Muscle of leg (tissue), 16 donors: ENCODE data around the gene CUL1. TPM values are rescaled to one million over a fixed set of nuclear protein-coding genes. Genes with fewer than 3 reads are reported as not detected.
A peak's percentile ranks its signal among the peaks of the same experiment; 100 is the strongest.

ENCODE experiments used
- DNase-seq: peaks from one replicate; pipeline ENCODE4 v3.0.0; 2013
- H3K27ac ChIP-seq: one replicate; pipeline ENCODE4 v1.5.1; 2013; ENCODE audit warnings: mild to moderate bottlenecking, low read length, control low read depth
- H3K27me3 ChIP-seq: one replicate; pipeline ENCODE4 v1.6.1; 2013; ENCODE audit warnings: low read length; ENCODE audit not compliant: control insufficient read depth, insufficient read depth
- H3K36me3 ChIP-seq: one replicate; pipeline ENCODE4 v1.6.1; 2013; ENCODE audit warnings: low read length; ENCODE audit not compliant: control insufficient read depth, insufficient read depth
- H3K4me1 ChIP-seq: one replicate; pipeline ENCODE4 v1.6.1; 2013; ENCODE audit warnings: low read length; ENCODE audit not compliant: control insufficient read depth, insufficient read depth
- H3K4me3 ChIP-seq: one replicate; pipeline ENCODE4 v1.5.1; 2013; ENCODE audit warnings: low read length, control low read depth
- H3K9me3 ChIP-seq: replicated peaks from 2 replicates; pipeline ENCODE4 v1.6.1; 2013; ENCODE audit warnings: low read depth, low read length; ENCODE audit not compliant: control insufficient read depth
- WGBS: methylation state at CpG from one replicate; pipeline ENCODE4 v1.1.5; 2013; ENCODE audit warnings: missing lambda C conversion rate; ENCODE audit not compliant: insufficient coverage; 5-methylcytosine and 5-hydroxymethylcytosine counted together
- long read RNA-seq, 11 donors: transcript quantifications; one replicate each; lab custom pipeline, GENCODE V29; 2026
- polyA plus RNA-seq, 8 donors: library from polyadenylated mRNA; unstranded; fragments of 120-200 nt; gene quantifications; one replicate each; pipeline versions ENCODE4 v1.2.1 to v1.2.3, GENCODE V29; 2013; ENCODE audit warnings: inconsistent platforms in 1 of 8, low replicate concordance in 1 of 8; ENCODE audit not compliant: insufficient read length in 8 of 8, insufficient read depth in 1 of 8
- total RNA-seq: library from RNA; stranded (reverse); fragments of 120-200 nt; gene quantifications from one replicate; pipeline ENCODE4 v1.2.4, GENCODE V29; 2013

CUL1 gene
- 40.5 TPM for total RNA-seq
- polyA plus RNA-seq, result 10 to 100 TPM; 34.0 to 51.8 (median 47.8) TPM
- long read RNA-seq, donor 1, partial matches to known transcripts, result 0 of 5 reads
- long read RNA-seq, donor 1, other reads (novel, unspliced or antisense), result 0 of 5 reads
- long read RNA-seq, donor 2, partial matches to known transcripts, result 0 of 2 reads
- long read RNA-seq, donor 2, other reads (novel, unspliced or antisense), result 0 of 2 reads
- long read RNA-seq, donor 3, transcript CUL1-201 (22 exons, 3,064 nt), result major isoform, 9 of 11 reads
- long read RNA-seq, donor 3, partial matches to known transcripts, result 0 of 11 reads
- long read RNA-seq, donor 3, other reads (novel, unspliced or antisense), result 0 of 11 reads
- long read RNA-seq, donor 4, partial matches to known transcripts, result 0 of 3 reads
- long read RNA-seq, donor 4, other reads (novel, unspliced or antisense), result 0 of 3 reads
- long read RNA-seq, donor 5, transcript CUL1-201 (22 exons, 3,064 nt), result major isoform, 21 of 39 reads
- long read RNA-seq, donor 5, partial matches to known transcripts, result 15 of 39 reads
- long read RNA-seq, donor 5, other reads (novel, unspliced or antisense), result 0 of 39 reads
- long read RNA-seq, donor 6, transcript CUL1-201 (22 exons, 3,064 nt), result major isoform, 17 of 25 reads
- long read RNA-seq, donor 6, partial matches to known transcripts, result 6 of 25 reads
- long read RNA-seq, donor 6, other reads (novel, unspliced or antisense), result 0 of 25 reads
- long read RNA-seq, donor 7, transcript CUL1-201 (22 exons, 3,064 nt), result major isoform, 10 of 11 reads
- long read RNA-seq, donor 7, partial matches to known transcripts, result 0 of 11 reads
- long read RNA-seq, donor 7, other reads (novel, unspliced or antisense), result 0 of 11 reads
- long read RNA-seq, donor 8, partial matches to known transcripts, result 7 of 11 reads
- long read RNA-seq, donor 8, other reads (novel, unspliced or antisense), result 0 of 11 reads
- long read RNA-seq, donor 9, transcript CUL1-201 (22 exons, 3,064 nt), result major isoform, 5 of 13 reads
- long read RNA-seq, donor 9, partial matches to known transcripts, result 7 of 13 reads
- long read RNA-seq, donor 9, other reads (novel, unspliced or antisense), result 0 of 13 reads
- long read RNA-seq, donor 10, transcript CUL1-201 (22 exons, 3,064 nt), result major isoform, 12 of 14 reads
- long read RNA-seq, donor 10, partial matches to known transcripts, result 0 of 14 reads
- long read RNA-seq, donor 10, other reads (novel, unspliced or antisense), result 0 of 14 reads
- long read RNA-seq, donor 11, partial matches to known transcripts, result 0 of 4 reads
- long read RNA-seq, donor 11, other reads (novel, unspliced or antisense), result 0 of 4 reads

- Histone ChIP-seq H3K4me1 (peaks cover 19% of the 10 kb centered on the region), H3K27ac (peak within 1 kb of the TSS; percentile 95), H3K27me3 (no peaks in the 10 kb centered on the region), H3K9me3 (no peaks in the 10 kb centered on the region), H3K36me3 (no peaks in the 10 kb centered on the region), H3K4me3 (peak within 1 kb of the TSS; percentile 88)
- 1% methylated on average over 83 of the region's 84 CpGs for WGBS
- peak; percentile 86 for DNase-seq
Measured at GRCh38 chr7:148698397-148699023, at the start of gene CUL1. Gene CUL1 (plus strand): TSS chr7:148698903. CDS start chr7:148730123, 31,220 bp downstream.

DNA sequence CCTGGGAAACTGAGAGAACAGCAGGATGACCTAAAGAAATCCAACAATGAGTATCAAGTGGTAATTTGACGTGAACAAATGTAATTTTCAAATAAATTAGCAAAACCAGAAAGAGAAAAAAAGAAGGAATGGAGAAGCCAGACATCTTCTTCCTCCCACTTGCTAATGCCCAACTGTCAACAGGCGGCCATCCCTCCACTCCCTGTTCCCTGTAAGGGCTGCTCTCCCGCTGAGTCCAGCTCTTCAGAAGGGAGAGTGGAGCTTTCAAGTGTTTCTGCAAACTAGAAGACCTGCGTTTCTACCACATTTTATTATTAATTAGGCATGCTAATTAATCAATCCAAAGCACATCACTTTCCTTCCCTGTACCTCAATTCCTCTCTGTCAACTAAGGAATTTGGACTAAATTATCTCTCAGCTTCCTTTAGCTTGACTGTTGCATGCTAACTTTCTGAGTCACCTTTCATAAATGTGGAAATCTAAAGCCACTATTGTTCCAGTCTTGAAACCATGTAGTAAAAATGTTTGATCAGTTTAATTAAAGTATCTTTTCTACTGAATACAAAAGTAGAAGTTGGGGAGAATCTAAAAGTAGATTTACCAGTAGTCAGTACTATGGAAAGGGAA is 48.4 kb upstream of the CUL1 start:
- Histone ChIP-seq H3K27me3 (no peaks in the 10 kb centered on the region), H3K27ac (no peak overlapping the region), H3K4me3 (no peak overlapping the region), H3K4me1 (no peaks in the 10 kb centered on the region), H3K9me3 (no peaks in the 10 kb centered on the region), H3K36me3 (no peaks in the 10 kb centered on the region)
- DNase-seq, result no peak
- WGBS, result 71% methylated on average over 1 of the region's 4 CpGs

- no peaks in the 10 kb centered on the region for H3K9me3 ChIP-seq
- no peak overlapping the region for H3K4me3 ChIP-seq
- H3K27me3 ChIP-seq, result no peaks in the 10 kb centered on the region
- no peak for DNase-seq
- no peaks in the 10 kb centered on the region for H3K36me3 ChIP-seq
- H3K27ac ChIP-seq, result no peak overlapping the region
- no peaks in the 10 kb centered on the region for H3K4me1 ChIP-seq
Measured at GRCh38 chr7:148652773-148653172, 45.9 kb upstream of the CUL1 start.

DNA sequence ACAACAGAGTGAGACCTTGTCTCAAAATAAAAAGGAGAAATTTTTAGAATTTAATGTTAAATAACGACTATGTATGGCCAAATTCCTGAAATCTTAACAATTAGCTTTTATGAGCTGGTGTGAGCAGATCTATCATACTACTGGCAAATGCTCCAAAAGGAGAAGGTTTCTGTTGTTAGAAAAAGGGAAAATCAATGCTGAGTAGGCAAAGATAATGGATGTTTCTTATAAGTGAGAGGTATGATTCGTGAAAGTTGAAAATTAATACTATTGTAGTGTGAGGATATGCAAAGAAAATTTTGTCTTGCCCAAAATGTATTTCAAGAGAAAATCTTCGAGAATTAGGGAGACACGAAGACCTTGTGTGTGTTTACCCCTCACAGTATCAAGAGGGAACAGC is 40.8 kb upstream of the CUL1 start:
- Histone ChIP-seq H3K27ac (no peak overlapping the region), H3K9me3 (no peaks in the 10 kb centered on the region), H3K4me1 (no peaks in the 10 kb centered on the region), H3K27me3 (no peaks in the 10 kb centered on the region), H3K36me3 (no peaks in the 10 kb centered on the region), H3K4me3 (no peak overlapping the region)
- no peak for DNase-seq
- WGBS, result 100% methylated on average over 1 of the region's 4 CpGs

- Histone ChIP-seq H3K9me3 (no peaks in the 10 kb centered on the region), H3K4me3 (no peak overlapping the region), H3K4me1 (no peaks in the 10 kb centered on the region), H3K27me3 (no peaks in the 10 kb centered on the region), H3K27ac (no peak overlapping the region), H3K36me3 (no peaks in the 10 kb centered on the region)
- whole genome bisulfite sequencing, result 76% methylated on average over 2 of the region's 2 CpGs
- DNase-seq, result no peak
Measured at GRCh38 chr7:148661471-148661870, 37.2 kb upstream of the CUL1 start.

GRCh38 chr7:148662646-148663045 is 36.1 kb upstream of the CUL1 start:
- 53% methylated on average over 2 of the region's 3 CpGs for WGBS
- no peaks in the 10 kb centered on the region for H3K27me3 ChIP-seq
- H3K9me3 ChIP-seq, result no peaks in the 10 kb centered on the region
- no peak for DNase-seq
- H3K27ac ChIP-seq, result no peak overlapping the region
- no peaks in the 10 kb centered on the region for H3K36me3 ChIP-seq
- H3K4me3 ChIP-seq, result no peak overlapping the region
- H3K4me1 ChIP-seq, result no peaks in the 10 kb centered on the region

- H3K9me3 ChIP-seq, result no peaks in the 10 kb centered on the region
- WGBS, result 30% methylated on average over 5 of the region's 6 CpGs
- no peak overlapping the region for H3K4me3 ChIP-seq
- no peaks in the 10 kb centered on the region for H3K27me3 ChIP-seq
- H3K27ac ChIP-seq, result no peak overlapping the region
- H3K36me3 ChIP-seq, result no peaks in the 10 kb centered on the region
- peak; percentile 47 for DNase-seq
- no peaks in the 10 kb centered on the region for H3K4me1 ChIP-seq
Measured at GRCh38 chr7:148664324-148664723, 34.4 kb upstream of the CUL1 start.

DNA sequence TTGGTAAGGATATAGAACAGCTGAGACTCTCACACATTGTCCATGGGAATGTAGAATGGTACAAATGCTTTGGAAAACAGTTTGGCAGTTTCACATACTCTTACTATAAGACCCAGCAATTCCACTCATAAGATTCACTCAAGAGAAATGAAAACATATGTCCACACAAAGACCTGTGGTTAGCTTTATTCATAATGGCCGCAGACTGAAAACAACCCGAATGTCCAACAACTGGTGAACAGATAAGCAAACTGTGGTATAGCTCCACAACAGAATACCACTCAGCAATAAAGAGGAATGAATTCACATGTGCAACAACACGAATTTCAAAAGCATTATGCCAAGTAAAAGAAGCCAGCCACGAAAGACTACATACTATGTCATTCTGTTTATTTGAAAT is 33.5 kb upstream of the CUL1 start:
- Histone ChIP-seq H3K27me3 (no peaks in the 10 kb centered on the region), H3K9me3 (no peaks in the 10 kb centered on the region), H3K4me3 (no peak overlapping the region), H3K36me3 (no peaks in the 10 kb centered on the region), H3K27ac (no peak overlapping the region), H3K4me1 (no peaks in the 10 kb centered on the region)
- no CpG with 5 or more reads among the region's 4 CpGs for WGBS
- no peak for DNase-seq

DNA sequence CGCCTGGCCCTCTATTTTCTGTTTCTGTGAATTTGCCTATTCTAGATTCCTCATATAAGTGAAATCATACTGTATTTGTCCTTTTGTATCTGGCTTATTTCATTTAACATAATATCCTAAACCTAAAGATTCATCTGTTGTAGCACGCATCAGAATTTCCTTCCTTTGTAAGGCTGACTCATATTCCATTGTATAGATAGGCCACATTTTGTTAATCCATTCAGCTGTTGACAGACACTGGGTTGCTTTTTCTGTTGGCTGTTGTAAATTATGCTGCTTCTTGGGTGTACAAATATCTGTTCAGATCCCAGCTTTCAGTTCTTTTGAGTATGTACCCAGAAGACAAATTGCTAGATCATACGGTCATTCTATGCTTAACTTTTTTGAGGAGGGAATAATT is 28.8 kb upstream of the CUL1 start:
- Histone ChIP-seq H3K4me1 (no peaks in the 10 kb centered on the region), H3K36me3 (no peaks in the 10 kb centered on the region), H3K27me3 (no peaks in the 10 kb centered on the region), H3K27ac (no peak overlapping the region), H3K4me3 (no peak overlapping the region), H3K9me3 (no peaks in the 10 kb centered on the region)
- no peak for DNase-seq
- WGBS, result no CpG with 5 or more reads among the region's 3 CpGs
